ENCODE results near the gene WARS2. TPM values are rescaled to one million over a fixed set of nuclear protein-coding genes. Genes with fewer than 3 reads are reported as not detected.

Gene WARS2
- polyA plus RNA-seq (2011; rRNA removed): 12.4 and 12.6 TPM in 2 replicates
- polyA minus RNA-seq (2011; rRNA and poly(A)+ RNA removed): 22.5 and 26.1 TPM in 2 replicates

DNA sequence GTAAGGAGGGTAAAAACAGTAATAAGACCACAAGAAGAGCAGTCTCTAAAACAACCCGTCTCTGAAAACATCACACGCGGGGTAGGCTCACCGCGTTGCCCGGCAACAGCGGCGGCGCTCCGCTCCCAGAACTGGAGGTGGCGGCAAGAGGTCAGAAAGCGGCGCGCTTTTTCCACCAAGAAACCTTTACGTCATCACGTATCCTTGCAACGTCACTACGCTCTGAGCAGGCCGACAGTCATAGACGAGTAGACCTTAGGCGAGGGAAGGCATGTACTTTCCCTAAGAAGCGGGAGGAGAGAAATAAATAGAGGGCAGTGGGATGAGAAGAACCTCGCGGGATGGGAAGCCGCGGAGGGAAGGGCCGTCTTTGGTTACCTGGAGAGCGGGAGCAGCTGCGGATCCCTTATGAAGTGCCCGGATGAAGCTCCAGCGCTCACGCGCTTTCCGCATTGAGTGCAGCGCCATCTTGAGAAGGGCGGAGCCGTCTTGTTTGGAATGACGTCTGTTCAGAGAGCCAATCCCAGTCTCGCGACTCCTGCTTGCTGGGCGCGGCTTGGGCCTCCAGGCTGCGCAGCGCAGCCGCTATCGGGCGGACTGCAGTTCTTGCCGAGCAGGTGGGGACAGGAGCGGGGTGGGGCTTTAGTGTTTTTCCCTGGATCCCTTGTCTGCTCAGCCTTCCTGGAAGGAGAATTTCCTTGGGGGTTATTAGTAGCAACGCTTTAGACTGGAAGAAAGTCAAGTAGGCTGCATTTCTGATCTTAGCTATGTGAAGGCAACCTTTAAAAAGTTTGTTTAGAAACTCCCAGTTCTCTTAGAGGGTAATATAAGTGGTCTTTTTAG, at the start of gene WARS2:
TSS of gene WARS2 (minus strand) at position 477 of the 843 bp plus-strand sequence. CDS start at position 468, 9 bp downstream.
- peak within 1 kb of the TSS; percentile 99 for H3K27ac ChIP-seq (ENCODE audit: low read depth, low read length)
- peak; percentile 93 for DNase-seq (ENCODE audit: low read depth, low spot score)
- TF ChIP-seq, protein P1, sequence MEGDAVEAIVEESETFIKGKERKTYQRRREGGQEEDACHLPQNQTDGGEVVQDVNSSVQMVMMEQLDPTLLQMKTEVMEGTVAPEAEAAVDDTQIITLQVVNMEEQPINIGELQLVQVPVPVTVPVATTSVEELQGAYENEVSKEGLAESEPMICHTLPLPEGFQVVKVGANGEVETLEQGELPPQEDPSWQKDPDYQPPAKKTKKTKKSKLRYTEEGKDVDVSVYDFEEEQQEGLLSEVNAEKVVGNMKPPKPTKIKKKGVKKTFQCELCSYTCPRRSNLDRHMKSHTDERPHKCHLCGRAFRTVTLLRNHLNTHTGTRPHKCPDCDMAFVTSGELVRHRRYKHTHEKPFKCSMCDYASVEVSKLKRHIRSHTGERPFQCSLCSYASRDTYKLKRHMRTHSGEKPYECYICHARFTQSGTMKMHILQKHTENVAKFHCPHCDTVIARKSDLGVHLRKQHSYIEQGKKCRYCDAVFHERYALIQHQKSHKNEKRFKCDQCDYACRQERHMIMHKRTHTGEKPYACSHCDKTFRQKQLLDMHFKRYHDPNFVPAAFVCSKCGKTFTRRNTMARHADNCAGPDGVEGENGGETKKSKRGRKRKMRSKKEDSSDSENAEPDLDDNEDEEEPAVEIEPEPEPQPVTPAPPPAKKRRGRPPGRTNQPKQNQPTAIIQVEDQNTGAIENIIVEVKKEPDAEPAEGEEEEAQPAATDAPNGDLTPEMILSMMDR (IDR thresholded peaks at IDR 0.05; ENCODE audit: low read depth, low read length): no peak
- CTCF ChIA-PET: interaction anchor here (0.6 to 1.2 kb wide), 10 partner anchors 10 to 469 kb away, joined by 3 to 7 read pairs (median 3); no protein-coding TSS in a partner anchor
- H3K9me3 ChIP-seq (ENCODE audit: control insufficient read depth, insufficient read depth, low read length): no peaks in the 10 kb centered on the region
- POLR2A ChIA-PET: interaction anchor here (1.0 kb wide), 1 partner anchor 20 kb away, joined by 11 read pairs; no protein-coding TSS in a partner anchor
- H3K4me3 ChIP-seq (ENCODE audit: low read depth, low read length): peak within 1 kb of the TSS; percentile 78
- no peaks in the 10 kb centered on the region for H3K27me3 ChIP-seq (ENCODE audit: control insufficient read depth, insufficient read depth, low read length)

DNA sequence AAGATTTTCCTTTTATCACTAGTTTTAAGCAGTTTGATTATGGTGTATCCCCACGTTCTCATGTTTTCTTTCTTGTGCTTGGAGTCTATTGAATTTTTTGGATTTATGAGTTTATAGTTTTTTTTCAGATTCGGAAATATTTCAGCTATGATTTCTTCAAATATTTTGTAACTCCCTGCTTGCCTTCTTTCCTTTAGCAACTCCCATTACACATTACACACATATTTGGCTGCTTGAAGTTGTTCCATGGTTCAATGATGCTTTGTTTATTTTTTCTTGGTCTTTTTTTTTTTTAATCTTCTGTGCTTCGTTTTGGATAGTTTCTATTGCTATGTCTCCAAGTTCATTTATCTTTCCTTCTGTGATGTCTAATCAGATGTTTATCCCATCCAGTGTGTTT, 48.5 kb upstream of the WARS2 start:
- H3K9me3 ChIP-seq (ENCODE audit: control insufficient read depth, insufficient read depth, low read length): no peaks in the 10 kb centered on the region
- no peak overlapping the region for H3K27ac ChIP-seq (ENCODE audit: low read depth, low read length)
- no peaks in the 10 kb centered on the region for H3K27me3 ChIP-seq (ENCODE audit: control insufficient read depth, insufficient read depth, low read length)
- POLR2A ChIA-PET: no interaction called here
- CTCF ChIA-PET: interaction anchor here (0.6 to 0.7 kb wide), 2 partner anchors 217 to 267 kb away, joined by 3 to 4 read pairs; no protein-coding TSS in a partner anchor
- DNase-seq (ENCODE audit: low read depth, low spot score): peak; percentile 1
- TF ChIP-seq, protein P1 (IDR thresholded peaks at IDR 0.05; ENCODE audit: low read depth, low read length): no peak
- no peak overlapping the region for H3K4me3 ChIP-seq (ENCODE audit: low read depth, low read length)

DNA sequence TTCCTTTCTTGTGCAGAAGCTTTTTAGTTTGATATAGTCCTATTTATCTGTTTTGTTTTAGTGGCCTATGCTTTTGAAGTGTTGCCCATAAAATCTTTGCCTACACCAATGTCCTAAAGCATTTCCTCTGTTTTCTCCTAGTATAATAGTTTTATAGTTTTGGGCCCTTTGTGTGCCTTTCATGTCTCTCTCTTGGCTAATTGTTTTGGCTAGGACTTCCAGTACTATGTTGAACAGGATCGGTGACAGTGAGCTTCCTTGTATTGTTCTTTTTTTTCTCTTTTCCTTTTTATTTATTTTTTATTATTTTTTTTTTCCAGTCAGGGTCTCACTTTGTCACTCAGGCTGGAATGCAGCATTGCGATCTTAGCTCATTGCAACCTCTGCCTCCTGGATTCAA, 47.0 kb upstream of the WARS2 start:
- Histone ChIP-seq H3K4me3 (ENCODE audit: low read depth, low read length) (no peak overlapping the region), H3K27ac (ENCODE audit: low read depth, low read length) (no peak overlapping the region), H3K9me3 (ENCODE audit: control insufficient read depth, insufficient read depth, low read length) (no peaks in the 10 kb centered on the region), H3K27me3 (ENCODE audit: control insufficient read depth, insufficient read depth, low read length) (no peaks in the 10 kb centered on the region)
- CTCF ChIA-PET: interaction anchor here (2.1 kb wide), 1 partner anchor 89 kb away, joined by 4 read pairs; no protein-coding TSS in a partner anchor
- POLR2A ChIA-PET: interaction anchor here (0.7 kb wide), 1 partner anchor 11 kb away, joined by 3 read pairs; no protein-coding TSS in a partner anchor
- no peak for DNase-seq (ENCODE audit: low read depth, low spot score)
- TF ChIP-seq, protein P1 (IDR thresholded peaks at IDR 0.05; ENCODE audit: low read depth, low read length): no peak

DNA sequence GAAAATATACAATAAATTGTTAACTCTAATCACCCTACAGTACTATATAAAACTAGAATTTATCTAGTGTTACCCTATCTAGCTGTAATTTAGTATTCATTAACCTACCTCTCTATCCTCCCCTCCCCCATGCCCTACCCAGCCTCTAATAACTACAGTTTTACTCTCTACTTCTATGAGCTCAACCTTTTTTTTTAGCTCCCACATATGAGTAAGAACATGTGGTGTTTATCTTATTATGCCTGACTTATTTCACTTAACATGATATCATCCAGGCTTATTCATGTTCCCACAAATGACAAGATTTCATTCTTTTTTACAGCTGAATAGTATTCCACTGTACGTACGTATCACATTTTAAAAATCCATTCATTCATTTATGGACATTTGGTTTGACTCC, 46.0 kb upstream of the WARS2 start:
- TF ChIP-seq, protein P1 (IDR thresholded peaks at IDR 0.05; ENCODE audit: low read depth, low read length): no peak
- CTCF ChIA-PET: interaction anchor here (0.7 to 2.1 kb wide), 2 partner anchors 46 to 90 kb away, joined by 3 to 4 read pairs; partner anchors contain the start of gene WARS2
- POLR2A ChIA-PET: no interaction called here
- DNase-seq (ENCODE audit: low read depth, low spot score): no peak
- Histone ChIP-seq H3K9me3 (ENCODE audit: control insufficient read depth, insufficient read depth, low read length) (no peaks in the 10 kb centered on the region), H3K4me3 (ENCODE audit: low read depth, low read length) (no peak overlapping the region), H3K27me3 (ENCODE audit: control insufficient read depth, insufficient read depth, low read length) (no peaks in the 10 kb centered on the region), H3K27ac (ENCODE audit: low read depth, low read length) (no peak overlapping the region)

DNA sequence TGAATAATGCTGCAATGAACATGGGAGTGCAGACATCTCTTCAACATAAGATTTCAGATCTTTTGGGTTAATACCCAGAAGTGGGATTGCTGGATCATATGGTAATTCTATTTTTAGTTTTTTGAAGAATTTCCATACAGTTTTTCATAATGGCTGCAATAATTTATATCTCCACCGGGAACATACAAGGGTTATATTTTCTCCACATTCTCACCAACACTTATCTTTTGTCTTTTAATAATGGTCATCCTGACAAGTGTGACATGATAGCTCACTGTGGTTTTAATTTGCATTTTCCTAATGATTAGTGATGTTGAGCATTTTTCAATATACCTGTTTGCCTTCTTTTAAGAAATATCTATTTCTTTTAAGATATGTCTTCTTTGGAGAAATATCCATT, 44.5 kb upstream of the WARS2 start:
- Histone ChIP-seq H3K27ac (ENCODE audit: low read depth, low read length) (no peak overlapping the region), H3K4me3 (ENCODE audit: low read depth, low read length) (no peak overlapping the region), H3K9me3 (ENCODE audit: control insufficient read depth, insufficient read depth, low read length) (no peaks in the 10 kb centered on the region), H3K27me3 (ENCODE audit: control insufficient read depth, insufficient read depth, low read length) (no peaks in the 10 kb centered on the region)
- ChIA-PET POLR2A (no interaction called here), CTCF (no interaction called here)
- TF ChIP-seq, protein P1 (IDR thresholded peaks at IDR 0.05; ENCODE audit: low read depth, low read length): no peak
- DNase-seq (ENCODE audit: low read depth, low spot score): no peak

All from AG04450 (cell line).